22Rv1 (cell line): Measurements from ENCODE around the gene ABLIM3.

Source experiments
- CTCF ChIP-seq: fragments of 450-650 bp; IDR thresholded peaks from 2 replicates; pipeline ENCODE4 v1.5.1; 2017; ENCODE audit warnings: mild to moderate bottlenecking
- ZFX ChIP-seq: fragments of 450-650 bp; IDR thresholded peaks from 2 replicates; pipeline ENCODE4 v1.6.1; 2017; ENCODE audit warnings: antibody characterized with exemption, borderline replicate concordance

- TF ChIP-seq CTCF (no peak), ZFX (no peak)
Measured at GRCh38 chr5:149093625-149094024, 47.7 kb upstream of the ABLIM3 start.
